Smooth muscle cell of the brain vasculature (primary cell): ENCODE measurements around the gene CBARP.
"Not testable (repeated sequence)": the region's sequence is repeated elsewhere in the genome, so short reads cannot be mapped to it uniquely, and the experiment has no call there.

Experiments
- DNase-seq: peaks from one replicate; pipeline ENCODE4 v3.0.0-alpha.2; 2012; ENCODE audit warnings: low read depth, low spot score

The CBARP gene

DNA sequence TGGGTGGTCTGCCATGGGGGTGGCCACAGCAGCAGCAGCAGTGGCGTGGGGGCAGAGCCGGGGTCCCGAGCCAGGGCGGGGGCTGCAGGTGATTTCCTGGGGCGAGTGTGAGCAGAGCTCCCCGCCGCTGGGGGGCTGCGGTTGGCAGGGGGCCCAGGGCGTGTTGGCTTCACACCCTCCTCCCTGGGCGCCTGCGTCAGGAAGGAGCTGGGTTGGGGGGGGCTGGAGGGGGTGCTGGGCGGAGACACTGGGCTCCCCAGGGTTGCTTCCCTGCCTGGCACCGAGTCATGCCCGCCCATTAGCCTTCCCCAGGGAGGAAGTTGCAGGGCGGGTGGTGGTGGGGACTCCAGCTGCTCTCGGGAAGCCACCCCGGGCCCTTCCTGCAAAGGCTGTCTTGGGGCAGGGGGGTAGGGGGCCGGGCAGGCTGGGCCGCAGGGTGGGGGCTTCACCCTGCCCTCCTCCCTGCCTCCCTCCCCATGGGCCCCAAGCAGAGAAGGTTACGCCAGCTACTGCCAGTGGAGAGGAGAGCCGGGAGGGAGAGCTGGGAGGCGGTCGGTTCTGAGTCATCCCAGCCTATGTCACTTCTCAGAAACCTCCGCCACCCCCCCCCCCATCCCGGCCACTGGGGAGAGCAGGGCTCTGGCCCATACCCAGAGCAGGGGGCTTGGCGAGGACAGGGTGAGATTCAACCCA lies 15.2 kb upstream of the CBARP start:
- peak; percentile 91 for DNase-seq

DNA sequence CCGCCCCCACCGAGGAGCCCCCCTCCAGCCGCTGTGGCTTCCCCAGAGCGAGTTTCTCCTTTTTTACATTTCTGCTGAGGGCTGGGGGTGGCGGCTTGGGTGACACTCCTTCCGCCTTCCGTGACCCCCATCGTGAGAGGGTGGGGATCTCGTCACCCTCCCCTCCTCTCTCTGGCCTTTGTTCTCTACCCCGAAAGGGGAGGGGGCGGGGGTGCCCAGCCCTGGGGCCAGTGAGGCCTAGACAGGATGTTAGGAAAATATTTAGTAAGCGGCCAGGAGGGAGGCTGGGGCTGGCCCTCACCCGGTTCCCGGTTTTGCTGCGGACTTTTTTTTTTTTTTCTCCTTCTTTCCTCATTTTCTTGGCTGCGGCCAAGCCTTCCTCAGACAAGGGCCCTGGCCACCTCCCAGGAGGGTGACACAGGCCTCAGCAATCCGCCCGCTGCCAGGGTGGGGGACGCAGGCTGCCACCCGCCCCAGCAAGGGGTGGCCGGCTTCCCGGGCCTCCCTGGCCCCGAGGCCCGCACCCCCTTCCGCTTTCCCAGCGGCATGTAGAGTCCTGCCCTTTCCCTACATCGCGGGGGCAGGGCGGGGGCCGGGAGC lies 14.5 kb upstream of the CBARP start:
- peak; percentile 85 for DNase-seq

DNA sequence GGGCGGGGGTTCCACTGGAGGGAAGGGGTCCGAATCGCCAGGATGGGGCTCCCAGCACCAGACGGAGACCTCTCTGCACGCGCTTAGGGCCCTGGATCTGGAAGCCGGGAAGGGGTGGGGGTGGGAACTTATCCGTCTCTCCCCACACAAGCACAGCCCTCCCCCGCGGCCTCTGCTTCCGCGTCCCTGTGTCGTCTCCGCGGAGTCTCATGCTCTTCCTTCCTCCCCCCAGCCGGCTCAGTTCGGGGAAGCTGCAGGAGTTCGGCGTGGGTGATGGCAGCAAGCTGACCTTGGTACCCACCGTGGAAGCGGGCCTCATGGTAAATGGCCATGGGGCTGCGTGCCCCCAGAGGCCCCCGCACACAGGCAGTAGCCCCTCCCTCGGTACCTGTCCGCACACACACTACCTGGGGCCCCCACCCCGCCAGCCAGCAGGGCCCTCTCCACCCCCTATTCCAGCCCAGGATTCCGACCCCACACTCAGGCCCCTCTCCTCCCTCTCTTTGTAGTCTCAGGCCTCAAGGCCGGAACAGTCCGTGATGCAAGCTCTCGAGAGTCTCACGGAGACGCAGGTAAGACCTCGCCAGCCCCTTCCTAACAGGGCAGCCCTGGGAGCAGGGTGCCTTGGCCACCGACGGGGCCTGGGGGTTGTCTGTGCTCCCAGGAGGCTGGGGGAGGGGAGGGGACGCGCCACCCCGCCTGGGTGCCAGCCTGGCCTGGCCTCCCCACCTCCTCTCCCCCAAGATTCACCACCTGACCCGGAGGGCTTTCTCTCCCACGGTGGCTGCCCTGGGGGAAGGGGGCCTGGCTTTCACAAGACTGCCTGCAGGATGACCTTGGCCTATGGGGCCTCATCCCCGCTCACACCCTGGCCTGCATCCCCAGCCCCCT lies 13.8 kb upstream of the CBARP start:
- no peak for DNase-seq

DNA sequence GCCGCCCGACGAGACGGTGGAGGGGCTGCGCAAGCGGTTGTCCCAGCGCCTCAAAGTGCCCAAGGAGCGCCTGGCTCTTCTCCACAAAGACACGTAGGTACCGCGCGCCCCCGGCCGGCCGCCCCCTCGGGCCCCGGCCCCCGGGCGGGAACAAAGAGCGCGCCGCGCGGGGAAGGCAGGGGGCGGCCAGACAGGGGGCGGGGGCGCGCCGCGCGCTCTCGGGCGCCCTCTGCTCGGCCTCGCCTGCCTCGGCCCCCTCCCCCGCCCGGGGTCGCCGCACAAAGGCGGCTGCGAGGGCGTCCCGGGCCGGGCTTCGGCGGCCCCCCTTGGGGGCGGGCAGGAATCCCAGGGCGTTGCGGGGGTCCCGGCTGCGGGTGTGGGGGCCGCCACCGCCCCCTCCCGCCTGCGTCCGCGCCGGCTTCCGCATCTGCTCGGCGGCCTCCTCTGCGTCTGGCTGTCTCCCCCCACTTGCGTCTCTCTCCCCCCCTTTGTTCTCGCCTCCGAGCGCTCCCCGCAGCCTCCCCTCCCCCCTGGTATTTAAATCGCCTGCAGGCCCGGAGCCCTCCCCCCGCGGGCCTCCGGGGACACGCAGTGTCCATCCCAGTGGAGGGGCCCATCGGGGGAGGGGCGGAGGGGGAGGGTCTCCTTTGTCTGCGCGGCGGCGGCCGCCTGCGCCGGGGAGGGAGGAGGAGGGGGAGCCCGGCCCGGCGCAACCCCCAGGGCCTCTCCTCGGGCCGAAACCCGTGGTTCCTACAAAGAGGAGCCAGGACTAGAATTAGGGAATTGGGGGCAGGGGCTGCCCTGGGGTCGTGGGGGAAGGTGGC lies 12.8 kb upstream of the CBARP start:
- no peak for DNase-seq

DNA sequence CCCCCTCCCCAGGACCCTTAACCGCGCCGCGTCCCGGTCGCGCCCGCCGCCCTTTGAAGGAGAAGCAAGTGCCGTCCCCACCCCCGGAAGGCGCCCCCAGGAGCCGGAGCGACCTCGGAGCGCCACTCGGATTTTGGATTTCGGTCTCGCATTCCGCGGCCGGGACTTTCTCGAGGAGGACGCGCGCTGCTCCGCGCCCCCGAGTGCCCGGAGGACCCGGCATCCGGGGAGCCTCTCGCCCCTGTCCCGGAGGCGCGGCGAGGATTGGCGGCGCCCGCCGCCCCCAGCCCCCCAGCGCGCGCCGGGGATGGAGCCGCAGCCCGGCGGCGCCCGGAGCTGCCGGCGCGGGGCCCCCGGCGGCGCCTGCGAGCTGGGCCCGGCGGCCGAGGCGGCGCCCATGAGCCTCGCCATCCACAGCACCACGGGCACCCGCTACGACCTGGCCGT lies 12.2 kb upstream of the CBARP start:
- no peak for DNase-seq

DNA sequence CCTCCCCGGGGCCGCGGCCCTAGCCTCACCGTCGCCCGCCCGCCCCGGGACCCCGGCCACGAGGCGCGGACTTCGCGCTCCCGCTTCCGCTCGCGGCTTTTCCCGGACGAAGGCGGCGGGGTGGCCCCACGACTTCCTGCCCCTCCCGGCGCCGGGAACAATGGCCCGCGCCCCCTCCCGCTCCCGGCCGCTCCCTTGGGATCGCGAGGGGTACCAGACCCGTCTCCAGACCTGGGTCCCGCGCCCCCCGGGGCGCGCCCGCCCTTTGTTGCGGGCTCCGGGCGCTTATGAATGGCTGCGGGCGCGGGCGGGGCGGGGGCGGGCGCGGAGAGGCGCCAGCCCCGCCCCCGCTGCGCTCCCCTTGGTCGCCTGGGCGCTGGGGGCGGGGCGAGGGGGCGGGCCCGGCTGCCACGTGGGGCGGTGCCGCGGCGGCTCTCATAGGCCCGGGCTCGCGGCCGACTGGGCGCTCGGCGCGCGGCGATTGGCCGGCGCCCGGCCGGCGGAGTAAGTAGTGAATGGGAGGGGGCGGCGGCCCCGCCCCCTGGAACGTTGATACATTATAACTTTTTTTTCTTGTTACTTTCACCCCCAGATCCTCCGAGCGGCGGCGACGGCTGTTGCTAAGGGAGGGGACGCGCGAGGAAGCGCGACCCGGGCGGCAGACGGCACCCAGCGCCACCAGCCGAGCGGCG lies 11.6 kb upstream of the CBARP start:
- peak; percentile 93 for DNase-seq

DNA sequence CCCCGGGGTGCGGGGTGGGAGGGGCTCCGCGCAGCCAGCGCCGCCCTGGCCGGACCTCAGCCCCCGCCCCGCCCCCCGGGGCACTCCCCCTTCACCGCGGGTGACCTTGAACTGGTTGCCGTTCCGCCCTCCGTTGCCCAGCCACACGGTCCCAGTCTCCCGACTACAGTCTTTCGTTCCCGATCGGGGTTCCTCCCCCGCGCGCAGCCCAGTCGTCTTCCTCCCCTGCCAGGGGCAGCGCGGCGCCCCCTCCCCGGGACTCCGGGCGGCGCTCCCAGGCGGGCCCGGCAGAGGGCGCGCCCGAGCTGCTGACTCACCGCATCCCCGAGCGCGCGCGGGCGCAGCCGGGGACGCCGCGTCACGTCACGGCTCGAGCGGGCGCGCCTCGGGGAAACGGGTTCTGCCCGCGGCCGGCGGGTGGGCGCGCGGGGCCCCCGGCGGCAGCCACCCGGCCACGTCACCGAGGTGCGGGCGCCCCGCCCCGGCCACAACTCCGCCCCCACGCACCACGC lies 11.0 kb upstream of the CBARP start:
- DNase-seq = no peak

DNA sequence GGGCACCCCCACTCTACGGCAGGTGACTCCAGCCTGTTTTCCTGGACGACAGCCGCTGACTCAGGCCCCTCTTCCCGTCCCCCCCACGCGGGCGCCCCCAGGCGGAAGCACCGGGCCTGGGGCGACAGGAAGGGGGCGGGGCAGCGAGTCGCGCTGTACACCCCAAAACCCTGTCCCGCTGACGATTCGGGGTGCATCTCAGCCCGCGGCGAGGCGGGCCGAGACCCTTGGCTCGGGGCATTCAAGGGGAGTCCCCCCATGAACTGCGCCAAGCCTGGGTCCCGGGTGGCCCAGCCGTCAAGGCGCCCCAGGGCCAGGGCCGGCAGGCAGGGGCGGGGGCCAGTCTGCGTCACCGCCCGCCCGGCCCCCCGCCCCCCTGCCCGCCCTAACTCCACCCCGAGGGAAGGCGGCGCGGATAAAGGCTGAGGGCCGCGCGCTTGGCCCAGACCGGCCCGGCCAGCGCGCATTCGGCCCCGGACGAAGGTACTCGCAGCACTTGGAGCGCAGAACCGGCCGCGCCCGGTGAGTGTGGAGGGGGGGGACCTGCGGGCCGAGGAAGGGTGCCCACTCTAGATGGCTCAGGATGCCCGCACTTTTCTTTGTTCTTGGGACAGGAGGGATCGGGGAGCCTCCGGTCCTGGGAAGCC lies 10.5 kb upstream of the CBARP start, which contains the start of gene MIDN:
Gene MIDN (plus strand): TSS at position 445 of the 647 bp plus-strand sequence. CDS start 1,714 bp downstream, outside the sequence.
- no peak for DNase-seq

DNA sequence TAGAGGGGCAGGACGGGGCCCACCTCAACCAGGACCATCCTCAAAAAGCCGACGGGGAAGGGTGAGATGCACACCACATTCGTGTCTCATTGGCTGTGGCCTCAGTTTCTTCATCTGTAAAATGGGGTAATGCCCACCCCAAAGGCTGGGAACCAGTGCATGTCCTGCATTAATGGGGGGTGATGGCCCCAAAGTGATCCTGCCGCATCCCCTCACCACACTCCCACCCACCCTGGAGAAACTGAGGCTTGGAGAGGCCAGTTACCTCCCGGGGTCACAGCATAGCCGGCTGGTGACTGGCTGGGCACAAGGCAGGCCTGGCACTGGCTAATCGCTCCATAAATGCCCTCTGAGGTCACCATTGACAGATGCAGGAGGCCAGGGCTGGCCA lies 9.9 kb upstream of the CBARP start:
- no peak for DNase-seq

DNA sequence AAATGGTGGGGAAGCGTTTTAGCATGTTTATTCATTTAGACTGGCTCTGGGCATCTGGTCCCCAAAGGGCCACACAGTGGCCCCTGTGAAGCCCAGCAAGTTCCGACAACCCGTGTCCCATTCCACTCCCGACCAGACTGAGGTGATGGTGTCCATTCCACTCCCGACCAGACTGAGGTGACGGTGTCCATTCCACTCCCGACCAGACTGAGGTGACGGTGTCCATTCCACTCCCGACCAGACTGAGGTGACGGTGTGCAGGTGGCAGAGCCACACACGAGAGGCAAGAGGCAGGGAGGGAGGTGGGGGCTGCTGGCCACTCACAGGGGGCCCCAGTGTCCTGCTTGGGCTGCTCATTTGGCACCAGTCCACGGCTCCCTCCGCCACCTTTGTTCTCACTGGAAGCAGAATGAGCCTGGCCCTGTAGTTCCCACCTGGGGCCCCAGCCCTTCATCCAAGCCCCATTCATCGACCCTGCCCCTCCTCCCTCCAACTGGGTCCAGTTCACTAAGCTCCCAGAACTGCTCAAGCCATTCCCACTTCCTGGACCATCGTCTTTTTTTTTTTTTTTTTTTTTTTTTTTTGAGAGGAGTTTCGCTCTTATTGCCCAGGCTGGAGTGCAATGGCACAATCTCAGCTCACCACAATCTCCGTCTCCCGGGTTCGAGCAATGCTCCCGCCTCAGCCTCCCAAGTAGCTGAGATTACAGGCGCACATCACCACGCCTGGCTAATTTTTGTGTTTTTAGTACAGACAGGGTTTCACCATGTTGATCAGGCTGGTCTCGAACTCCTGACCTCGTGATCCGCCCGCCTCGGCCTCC lies 8.7 kb upstream of the CBARP start:
- not testable (repeated sequence) for DNase-seq

DNA sequence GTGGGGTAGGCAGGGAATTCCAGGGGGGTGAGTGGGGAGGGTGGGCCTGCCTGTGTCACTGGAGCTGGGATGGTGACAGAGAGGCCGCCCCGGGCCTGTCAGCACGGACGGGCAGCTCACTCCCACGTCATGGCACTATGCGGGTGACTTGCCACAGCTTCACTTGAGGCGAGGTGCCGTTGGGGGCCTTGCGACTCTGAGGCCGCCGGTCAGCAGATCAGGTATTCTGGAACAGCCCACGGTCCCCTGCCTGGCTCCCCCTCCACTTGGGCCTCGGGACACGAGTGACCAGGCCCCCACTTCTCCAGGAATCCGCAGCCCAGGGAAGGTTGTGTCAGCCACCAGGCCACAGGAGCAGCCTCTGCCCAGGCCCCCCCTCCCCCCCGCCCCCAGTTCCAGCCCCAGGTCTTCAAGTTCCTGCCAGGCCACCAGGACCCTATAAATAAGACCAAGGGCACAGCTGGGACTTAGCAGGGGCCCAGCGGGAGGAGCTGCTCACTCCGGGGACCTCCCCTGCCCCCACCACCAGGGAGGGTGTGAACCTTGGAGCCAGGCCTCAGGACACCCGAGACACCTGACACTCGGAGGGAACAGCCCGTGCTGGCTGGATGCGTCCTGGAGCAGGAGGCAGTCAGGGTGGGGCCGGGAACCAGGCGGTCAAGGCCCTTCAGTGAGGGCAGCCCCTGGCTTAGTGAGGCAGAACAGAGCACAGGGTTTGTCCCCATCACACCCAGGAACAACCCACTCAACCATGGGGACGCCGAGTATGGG lies 7.9 kb upstream of the CBARP start:
- no peak for DNase-seq

DNA sequence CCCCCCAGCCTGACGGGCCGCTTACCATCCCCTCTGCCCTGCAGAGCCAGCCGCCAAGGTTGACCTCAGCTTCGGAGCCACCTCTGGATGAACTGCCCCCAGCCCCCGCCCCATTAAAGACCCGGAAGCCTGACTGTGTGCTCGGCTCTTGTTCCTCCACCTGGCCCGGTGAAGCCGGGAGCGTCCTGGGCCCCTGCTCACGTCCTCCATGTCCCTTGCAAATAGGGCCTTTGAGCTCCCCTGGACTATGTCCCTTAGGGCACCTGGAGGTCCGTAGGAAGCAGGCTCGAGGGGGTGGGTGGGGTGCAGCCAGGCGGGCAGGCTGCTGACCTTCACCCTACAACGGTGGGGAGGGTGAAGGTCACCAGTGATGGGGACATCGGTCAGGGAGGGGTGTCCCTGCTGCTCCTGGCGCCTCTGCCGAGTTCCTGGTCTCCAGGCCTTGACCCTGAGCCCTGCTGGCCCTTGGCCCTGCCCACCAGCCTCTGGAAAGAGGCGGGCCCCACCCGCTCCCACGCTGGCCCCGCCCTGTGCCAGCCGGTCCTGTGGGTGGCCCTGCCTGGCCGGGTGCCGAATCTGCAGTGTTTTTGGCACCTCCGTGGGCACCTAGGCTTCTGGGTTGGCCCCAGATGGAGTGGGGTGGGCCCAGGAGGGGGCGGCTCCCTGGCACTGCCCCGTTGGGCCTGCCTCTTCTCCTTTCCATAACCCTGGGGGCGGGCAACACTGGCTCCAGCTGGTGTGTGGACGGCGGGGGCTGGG lies 7.1 kb upstream of the CBARP start:
- no peak for DNase-seq

DNA sequence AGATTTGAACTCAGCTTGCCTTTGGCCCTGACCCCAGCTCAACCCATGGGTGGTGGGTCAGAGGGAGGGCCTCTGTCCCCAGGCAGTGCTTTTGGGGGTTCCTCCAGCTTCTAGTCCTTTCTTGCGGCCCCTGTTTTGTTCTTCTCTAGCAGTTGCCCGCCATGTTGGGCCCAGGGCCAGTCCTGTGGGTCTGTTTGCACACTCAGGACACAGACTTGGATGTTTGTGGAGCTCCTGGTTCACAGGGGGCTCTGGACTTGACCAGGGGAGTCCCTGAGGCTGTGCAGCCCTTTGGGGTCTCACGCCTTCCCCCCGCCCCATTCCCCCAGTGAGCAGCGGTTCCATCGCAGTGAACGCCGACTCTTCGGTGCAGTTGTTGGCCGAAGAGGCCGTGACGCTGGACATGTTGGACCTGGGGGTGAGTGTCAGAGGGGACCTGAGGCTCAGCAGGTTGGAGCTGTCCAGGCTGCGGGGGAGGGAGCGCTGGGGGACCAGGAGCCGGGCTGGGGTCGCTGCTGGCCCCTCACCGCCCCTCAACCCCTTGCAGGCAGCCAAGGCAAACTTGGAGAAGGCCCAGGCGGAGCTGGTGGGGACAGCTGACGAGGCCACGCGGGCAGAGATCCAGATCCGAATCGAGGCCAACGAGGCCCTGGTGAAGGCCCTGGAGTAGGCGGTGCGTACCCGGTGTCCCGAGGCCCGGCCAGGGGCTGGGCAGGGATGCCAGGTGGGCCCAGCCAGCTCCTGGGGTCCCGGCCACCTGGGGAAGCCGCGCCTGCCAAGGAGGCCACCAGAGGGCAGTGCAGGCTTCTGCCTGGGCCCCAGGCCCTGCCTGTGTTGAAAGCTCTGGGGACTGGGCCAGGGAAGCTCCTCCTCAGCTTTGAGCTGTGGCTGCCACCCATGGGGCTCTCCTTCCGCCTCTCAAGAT lies 6.2 kb upstream of the CBARP start:
- DNase-seq = no peak

DNA sequence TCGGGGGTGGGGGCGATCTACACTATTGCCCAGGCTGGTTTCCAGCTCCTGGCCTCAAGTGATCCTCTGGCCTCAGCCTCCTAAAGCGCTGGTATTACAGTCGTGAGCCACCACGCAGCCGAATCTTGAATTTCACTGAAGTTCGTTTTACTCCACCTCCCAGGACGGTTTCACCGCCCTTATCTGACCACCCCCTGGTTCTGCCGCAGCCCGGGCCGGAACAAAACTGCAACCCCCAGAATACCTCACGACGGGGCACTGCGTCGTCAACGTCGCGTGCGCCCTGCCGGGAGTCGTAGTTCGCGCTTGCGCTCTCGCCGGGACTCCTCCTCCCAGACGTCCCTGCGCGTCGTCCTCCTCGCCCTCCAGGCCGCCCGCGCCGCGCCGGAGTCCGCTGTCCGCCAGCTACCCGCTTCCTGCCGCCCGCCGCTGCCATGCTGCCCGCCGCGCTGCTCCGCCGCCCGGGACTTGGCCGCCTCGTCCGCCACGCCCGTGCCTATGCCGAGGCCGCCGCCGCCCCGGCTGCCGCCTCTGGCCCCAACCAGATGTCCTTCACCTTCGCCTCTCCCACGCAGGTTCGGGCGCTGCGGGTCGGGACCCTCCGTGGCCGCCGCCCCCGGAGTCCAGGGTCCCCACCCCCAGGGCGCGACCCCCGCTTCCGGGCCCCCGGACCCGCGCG lies 3.8 kb upstream of the CBARP start, which contains the start of gene ATP5F1D:
Gene ATP5F1D (plus strand): TSS at position 335 of the 679 bp plus-strand sequence. CDS start 100 bp downstream, at position 435.
- no peak for DNase-seq

DNA sequence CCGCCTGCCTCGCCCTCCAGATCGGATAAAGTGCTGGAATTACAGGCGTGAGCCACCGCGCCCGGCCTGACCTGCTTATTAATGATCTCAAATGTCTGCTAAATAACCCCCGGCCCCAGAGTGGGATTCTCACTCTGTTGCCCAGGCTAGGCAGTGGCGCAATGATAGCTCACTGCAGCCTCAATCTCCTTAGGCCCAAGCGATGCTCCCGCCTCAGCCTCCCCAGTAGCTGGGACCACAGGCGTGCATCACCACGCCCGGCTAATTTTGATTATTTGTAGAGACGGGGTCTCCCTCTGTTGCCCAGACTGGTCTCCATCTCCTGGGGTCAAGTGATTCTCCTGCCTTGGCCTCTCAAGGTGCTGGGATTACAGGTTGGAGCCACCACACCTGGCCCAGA lies 3.1 kb upstream of the CBARP start:
- DNase-seq = no peak
